ENCODE results near the gene PHTF2. TPM values are rescaled to one million over a fixed set of nuclear protein-coding genes. Genes with fewer than 3 reads are reported as not detected.
"Not testable (repeated sequence)": the region's sequence is repeated elsewhere in the genome, so short reads cannot be mapped to it uniquely, and the experiment has no call there.

Gene PHTF2
- total RNA-seq, 1 donor from 2014 or later, result 4.2 TPM

GRCh38 chr7:77859343-77859742 is 60.8 kb downstream of the PHTF2 start:
- H3K27me3 ChIP-seq (ENCODE audit: control insufficient read depth, insufficient read depth, low read length), result no peaks in the 10 kb centered on the region
- DNase-seq (ENCODE audit: low read depth) (no peak), FAIRE-seq (no peak)
- TF ChIP-seq, protein P1, sequence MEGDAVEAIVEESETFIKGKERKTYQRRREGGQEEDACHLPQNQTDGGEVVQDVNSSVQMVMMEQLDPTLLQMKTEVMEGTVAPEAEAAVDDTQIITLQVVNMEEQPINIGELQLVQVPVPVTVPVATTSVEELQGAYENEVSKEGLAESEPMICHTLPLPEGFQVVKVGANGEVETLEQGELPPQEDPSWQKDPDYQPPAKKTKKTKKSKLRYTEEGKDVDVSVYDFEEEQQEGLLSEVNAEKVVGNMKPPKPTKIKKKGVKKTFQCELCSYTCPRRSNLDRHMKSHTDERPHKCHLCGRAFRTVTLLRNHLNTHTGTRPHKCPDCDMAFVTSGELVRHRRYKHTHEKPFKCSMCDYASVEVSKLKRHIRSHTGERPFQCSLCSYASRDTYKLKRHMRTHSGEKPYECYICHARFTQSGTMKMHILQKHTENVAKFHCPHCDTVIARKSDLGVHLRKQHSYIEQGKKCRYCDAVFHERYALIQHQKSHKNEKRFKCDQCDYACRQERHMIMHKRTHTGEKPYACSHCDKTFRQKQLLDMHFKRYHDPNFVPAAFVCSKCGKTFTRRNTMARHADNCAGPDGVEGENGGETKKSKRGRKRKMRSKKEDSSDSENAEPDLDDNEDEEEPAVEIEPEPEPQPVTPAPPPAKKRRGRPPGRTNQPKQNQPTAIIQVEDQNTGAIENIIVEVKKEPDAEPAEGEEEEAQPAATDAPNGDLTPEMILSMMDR (IDR thresholded peaks at IDR 0.05; ENCODE audit: insufficient read depth, low read length, severe bottlenecking), result no peak
- H3K36me3 ChIP-seq (ENCODE audit: control insufficient read depth, insufficient read depth, low read length), result no peaks in the 10 kb centered on the region
- H3K4me3 ChIP-seq (ENCODE audit: low read depth, low read length), result no peak overlapping the region

DNA sequence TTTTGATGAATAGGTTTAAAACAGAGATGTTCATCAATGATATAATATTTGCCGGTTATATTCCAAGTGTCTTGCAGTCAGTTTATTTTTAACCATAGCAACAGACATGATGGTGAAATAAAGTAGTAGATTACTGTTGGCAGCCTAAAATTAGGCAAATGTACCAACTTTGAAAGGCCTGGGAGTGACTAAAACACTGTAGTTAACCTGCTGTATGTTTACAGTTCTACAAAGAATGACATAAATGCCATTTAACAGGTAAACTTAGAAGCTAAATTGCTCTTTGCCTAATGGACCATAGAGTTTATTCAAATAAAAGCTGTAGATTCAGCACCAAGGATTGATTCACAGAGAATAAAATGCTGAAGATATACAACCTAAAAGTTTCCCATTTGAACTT is 64.1 kb downstream of the PHTF2 start:
- Histone ChIP-seq H3K4me3 (ENCODE audit: low read depth, low read length) (no peak overlapping the region), H3K36me3 (ENCODE audit: control insufficient read depth, insufficient read depth, low read length) (no peaks in the 10 kb centered on the region), H3K27me3 (ENCODE audit: control insufficient read depth, insufficient read depth, low read length) (no peaks in the 10 kb centered on the region)
- TF ChIP-seq, protein P1 (IDR thresholded peaks at IDR 0.05; ENCODE audit: insufficient read depth, low read length, severe bottlenecking), result no peak
- FAIRE-seq (no peak), DNase-seq (ENCODE audit: low read depth) (no peak)

GRCh38 chr7:77863860-77864259 is 65.3 kb downstream of the PHTF2 start:
- DNase-seq (ENCODE audit: low read depth), result no peak
- H3K4me3 ChIP-seq (ENCODE audit: low read depth, low read length), result no peak overlapping the region
- TF ChIP-seq, protein P1 (IDR thresholded peaks at IDR 0.05; ENCODE audit: insufficient read depth, low read length, severe bottlenecking), result no peak
- no peaks in the 10 kb centered on the region for H3K36me3 ChIP-seq (ENCODE audit: control insufficient read depth, insufficient read depth, low read length)
- H3K27me3 ChIP-seq (ENCODE audit: control insufficient read depth, insufficient read depth, low read length), result no peaks in the 10 kb centered on the region
- no peak for FAIRE-seq

- DNase-seq (ENCODE audit: low read depth) (no peak), FAIRE-seq (no peak)
- TF ChIP-seq, protein P1 (IDR thresholded peaks at IDR 0.05; ENCODE audit: insufficient read depth, low read length, severe bottlenecking), result no peak
- no peak overlapping the region for H3K4me3 ChIP-seq (ENCODE audit: low read depth, low read length)
- H3K36me3 ChIP-seq (ENCODE audit: control insufficient read depth, insufficient read depth, low read length), result no peaks in the 10 kb centered on the region
- no peaks in the 10 kb centered on the region for H3K27me3 ChIP-seq (ENCODE audit: control insufficient read depth, insufficient read depth, low read length)
Measured at GRCh38 chr7:77866370-77866769, 67.8 kb downstream of the PHTF2 start.

DNA sequence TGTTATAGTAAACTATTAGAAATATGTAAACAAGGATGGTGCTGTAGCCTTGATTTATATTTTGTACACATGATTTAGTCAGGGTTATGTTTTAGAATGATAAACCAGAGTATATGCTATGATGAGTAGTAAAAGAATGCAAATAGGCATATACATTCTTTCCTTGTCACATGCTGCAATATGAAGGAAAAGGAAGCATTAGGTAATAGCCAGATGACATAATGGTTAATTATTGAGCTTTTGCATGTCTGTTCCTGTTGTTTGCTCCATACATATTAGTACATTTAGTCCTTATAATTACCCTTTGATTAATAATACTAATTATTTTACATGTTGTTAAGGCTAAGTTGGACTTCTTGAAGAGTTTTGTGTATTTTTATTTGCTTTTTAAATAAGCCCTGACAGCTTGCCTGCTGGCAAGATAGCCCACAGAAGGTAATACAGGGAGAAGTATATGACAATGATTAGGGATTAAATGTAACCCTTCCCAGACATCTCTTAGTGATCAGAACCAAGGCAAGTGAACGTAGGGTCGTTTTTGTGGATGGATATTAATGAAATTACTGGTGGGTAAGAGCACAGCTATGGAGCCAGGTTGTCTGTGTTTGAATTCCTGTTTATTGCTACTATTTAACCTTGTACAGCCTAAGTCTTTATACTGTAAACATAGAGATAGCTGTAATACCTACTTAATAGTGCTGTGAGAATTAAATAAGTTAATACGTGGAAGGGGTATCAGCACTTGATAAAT is 68.4 kb downstream of the PHTF2 start:
- Histone ChIP-seq H3K27me3 (ENCODE audit: control insufficient read depth, insufficient read depth, low read length) (no peaks in the 10 kb centered on the region), H3K4me3 (ENCODE audit: low read depth, low read length) (no peak overlapping the region), H3K36me3 (ENCODE audit: control insufficient read depth, insufficient read depth, low read length) (no peaks in the 10 kb centered on the region)
- no peak for FAIRE-seq
- TF ChIP-seq, protein P1 (IDR thresholded peaks at IDR 0.05; ENCODE audit: insufficient read depth, low read length, severe bottlenecking), result no peak
- peak; percentile 96 for DNase-seq (ENCODE audit: low read depth)

- TF ChIP-seq, protein P1 (IDR thresholded peaks at IDR 0.05; ENCODE audit: insufficient read depth, low read length, severe bottlenecking), result no peak
- Histone ChIP-seq H3K27me3 (ENCODE audit: control insufficient read depth, insufficient read depth, low read length) (no peaks in the 10 kb centered on the region), H3K4me3 (ENCODE audit: low read depth, low read length) (no peak overlapping the region), H3K36me3 (ENCODE audit: control insufficient read depth, insufficient read depth, low read length) (no peaks in the 10 kb centered on the region)
- FAIRE-seq, result no peak
- DNase-seq (ENCODE audit: low read depth), result peak; percentile 46
Measured at GRCh38 chr7:77867537-77867865, 68.9 kb downstream of the PHTF2 start.

GRCh38 chr7:77872256-77872655 is 73.7 kb downstream of the PHTF2 start:
- H3K27me3 ChIP-seq (ENCODE audit: control insufficient read depth, insufficient read depth, low read length); FAIRE-seq; H3K4me3 ChIP-seq (ENCODE audit: low read depth, low read length); H3K36me3 ChIP-seq (ENCODE audit: control insufficient read depth, insufficient read depth, low read length); DNase-seq (ENCODE audit: low read depth): not testable (repeated sequence)

- H3K36me3 ChIP-seq (ENCODE audit: control insufficient read depth, insufficient read depth, low read length); H3K4me3 ChIP-seq (ENCODE audit: low read depth, low read length); FAIRE-seq; H3K27me3 ChIP-seq (ENCODE audit: control insufficient read depth, insufficient read depth, low read length): not testable (repeated sequence)
- DNase-seq (ENCODE audit: low read depth), result peak; percentile 46
Measured at GRCh38 chr7:77873416-77874327, 75.1 kb downstream of the PHTF2 start.

Measured in bronchial epithelial cell (primary cell).